ENCODE results near the gene OTOP1. TPM values are rescaled to one million over a fixed set of nuclear protein-coding genes. Genes with fewer than 3 reads are reported as not detected.

Gene OTOP1, protein sequence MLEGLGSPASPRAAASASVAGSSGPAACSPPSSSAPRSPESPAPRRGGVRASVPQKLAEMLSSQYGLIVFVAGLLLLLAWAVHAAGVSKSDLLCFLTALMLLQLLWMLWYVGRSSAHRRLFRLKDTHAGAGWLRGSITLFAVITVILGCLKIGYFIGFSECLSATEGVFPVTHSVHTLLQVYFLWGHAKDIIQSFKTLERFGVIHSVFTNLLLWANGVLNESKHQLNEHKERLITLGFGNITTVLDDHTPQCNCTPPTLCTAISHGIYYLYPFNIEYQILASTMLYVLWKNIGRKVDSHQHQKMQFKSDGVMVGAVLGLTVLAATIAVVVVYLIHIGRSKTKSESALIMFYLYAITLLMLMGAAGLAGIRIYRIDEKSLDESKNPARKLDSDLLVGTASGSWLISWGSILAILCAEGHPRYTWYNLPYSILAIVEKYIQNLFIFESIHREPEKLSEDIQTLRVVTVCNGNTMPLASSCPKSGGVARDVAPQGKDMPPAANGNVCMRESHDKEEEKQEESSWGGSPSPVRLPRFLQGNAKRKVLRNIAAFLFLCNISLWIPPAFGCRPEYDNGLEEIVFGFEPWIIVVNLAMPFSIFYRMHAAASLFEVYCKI
- total RNA-seq (2022; extraction: Qiagen RNA extraction; ENCODE audit: low read depth) = not detected in 5 replicates

DNA sequence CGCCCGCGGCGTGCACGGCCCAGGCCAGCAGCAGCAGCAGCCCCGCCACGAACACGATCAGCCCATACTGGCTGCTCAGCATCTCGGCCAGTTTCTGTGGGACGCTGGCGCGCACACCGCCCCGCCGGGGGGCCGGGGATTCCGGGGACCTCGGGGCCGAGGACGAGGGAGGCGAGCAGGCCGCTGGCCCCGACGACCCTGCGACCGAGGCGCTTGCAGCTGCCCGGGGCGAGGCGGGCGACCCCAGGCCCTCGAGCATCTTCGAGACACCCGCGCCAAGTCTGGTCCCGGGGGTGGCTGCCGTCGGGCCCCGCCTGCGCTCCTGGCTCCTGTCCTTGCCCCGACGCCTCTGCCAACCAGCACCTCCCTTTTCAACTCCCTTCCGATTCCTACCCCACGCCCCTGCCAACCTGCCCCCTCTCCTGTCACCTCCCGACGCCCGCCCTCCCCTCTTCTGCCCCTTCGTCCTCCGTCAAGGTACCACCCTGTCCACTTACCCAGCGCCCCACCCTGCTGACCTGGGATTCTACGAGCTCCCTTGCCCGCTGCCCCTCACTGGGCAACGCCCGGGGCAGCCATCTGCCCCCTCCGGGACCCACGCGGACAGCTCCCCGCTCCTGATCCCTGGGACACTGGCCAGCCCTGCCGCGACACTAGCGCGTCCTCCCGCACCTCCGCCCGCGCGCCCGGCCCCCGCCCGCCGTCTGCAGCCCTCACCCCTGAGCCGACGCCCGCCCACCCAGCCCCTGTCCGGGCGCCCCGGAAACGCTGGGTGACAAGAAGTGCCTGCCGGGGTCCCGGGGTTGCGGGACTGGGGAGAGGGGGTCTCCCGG is at the start of gene OTOP1:
OTOP1 (minus strand) TSS at position 324 of the 833 bp plus-strand sequence; CDS start at position 259, 65 bp downstream.

DNA sequence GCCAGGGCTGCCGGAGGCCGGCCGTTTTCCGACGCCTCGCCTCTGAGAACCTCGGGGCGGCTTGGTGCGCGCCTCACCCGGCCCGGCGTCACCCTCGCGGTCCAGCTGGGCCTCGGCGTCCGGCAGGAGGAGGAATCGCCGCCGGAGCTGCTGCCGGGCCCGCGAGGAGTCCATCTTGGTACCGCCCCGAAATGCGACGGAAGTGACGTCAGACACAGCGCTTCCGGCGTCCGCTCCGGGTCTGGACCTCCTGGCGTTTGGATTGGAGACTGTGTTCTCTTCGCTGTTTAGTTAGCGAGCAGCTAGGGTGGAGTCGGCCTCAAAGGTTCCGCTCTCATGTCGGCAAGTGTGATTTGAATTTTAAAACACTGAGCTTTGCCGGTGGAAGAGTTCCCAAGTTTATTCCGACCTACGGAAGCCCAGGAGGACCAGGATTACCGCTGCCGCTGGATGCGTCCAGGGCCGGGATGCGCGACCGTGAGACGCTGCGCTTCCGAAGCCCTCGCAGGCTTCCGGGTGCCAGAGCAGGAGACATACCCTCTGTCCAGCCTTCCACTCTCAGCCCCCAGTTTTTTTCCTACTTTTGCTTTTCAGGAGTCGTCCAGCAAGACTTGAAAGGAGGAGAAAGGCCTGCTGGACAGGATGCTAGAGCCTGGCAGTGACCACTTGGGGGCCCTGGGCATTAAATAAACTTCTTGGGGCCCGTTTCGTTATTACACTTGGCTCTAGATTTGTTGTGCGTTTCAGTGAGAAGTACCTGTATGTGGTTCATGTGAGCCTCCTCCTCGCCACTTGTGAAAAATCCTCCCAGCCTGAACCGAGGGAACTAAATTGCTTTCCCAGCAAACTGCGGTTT is 21.5 kb upstream of the OTOP1 start, which contains the start of gene TMEM128:
TMEM128 (minus strand) TSS at position 195 of the 856 bp plus-strand sequence; CDS start at position 174, 21 bp downstream.

Other genes starting within 250 kb of the OTOP1 start
- gene TMEM128, start 21.3 kb upstream of the OTOP1 start, total RNA-seq (2022; extraction: Qiagen RNA extraction; ENCODE audit: low read depth) = 7.3 to 12.4 TPM (median 11.3 TPM) in 5 replicates
- gene LYAR, start 63.2 kb upstream of the OTOP1 start, total RNA-seq (2022; extraction: Qiagen RNA extraction; ENCODE audit: low read depth) = 28.2 to 41.1 TPM (median 32.7 TPM) in 5 replicates
- gene ZBTB49, start 63.3 kb upstream of the OTOP1 start, total RNA-seq (2022; extraction: Qiagen RNA extraction; ENCODE audit: low read depth) = 2.1 to 3.1 TPM (median 2.7 TPM) in 5 replicates
- gene NSG1, start 160.2 kb upstream of the OTOP1 start, total RNA-seq (2022; extraction: Qiagen RNA extraction; ENCODE audit: low read depth) = 0.88 to 1.5 TPM (median 1.2 TPM) in 5 replicates